Measurements from ENCODE around the gene IL1RAPL1. TPM values are rescaled to one million over a fixed set of nuclear protein-coding genes. Genes with fewer than 3 reads are reported as not detected.

IL1RAPL1 gene
- total and polyA plus RNA-seq, 2 experiments from 2014 or later = 0.18 to 0.49 TPM

- no peaks in the 10 kb centered on the region for H3K36me3 ChIP-seq (ENCODE audit: insufficient read depth)
- no peaks in the 10 kb centered on the region for H3K9me2 ChIP-seq (ENCODE audit: insufficient read depth)
- ATAC-seq = no peak
- Mint-ChIP-seq H3K4me1 (peaks cover 24% of the 10 kb centered on the region; the same call in 2 of the 3 replicates), H3K9me3 (no peaks in the 10 kb centered on the region), H3K27ac (no peak overlapping the region), H3K27me3 (ENCODE audit: insufficient read depth, low read depth, poor library complexity) (no peaks in the 10 kb centered on the region), H3K36me3 (ENCODE audit: low read depth) (no peaks in the 10 kb centered on the region), H3K4me3 (no peak overlapping the region)
- H3K4me3 ChIP-seq = no peak overlapping the region
- H3K79me2 ChIP-seq (replicated peaks; ENCODE audit: insufficient read depth) = no peaks in the 10 kb centered on the region
- H3K27ac ChIP-seq (ENCODE audit: low read depth) = no peak overlapping the region
- peaks cover 35% of the 10 kb centered on the region for H3K4me1 ChIP-seq (ENCODE audit: insufficient read depth)
- H2AFZ ChIP-seq = no peak overlapping the region
- H3K27me3 ChIP-seq (ENCODE audit: insufficient read depth) = no peaks in the 10 kb centered on the region
- no peak overlapping the region for H3K4me2 ChIP-seq
- H3F3A ChIP-seq (replicated peaks; ENCODE audit: low read depth) = no peaks in the 10 kb centered on the region
- no peak for DNase-seq (ENCODE audit: low spot score)
- TF ChIP-seq CTCF (conservative IDR thresholded peaks at IDR 0.05; ENCODE audit: low read depth in 2 of 2) = no peak
- no peak for TF ChIP-seq EZH2 (IDR thresholded peaks at IDR 0.05; ENCODE audit: low read depth, unreplicated experiment)
- no peak for TF ChIP-seq ZNF331 (CRISPR knock-in tag; IDR thresholded peaks at IDR 0.05; ENCODE audit: low read depth)
- no peaks in the 10 kb centered on the region for H4K20me1 ChIP-seq (replicated peaks; ENCODE audit: insufficient read depth)
Observed at GRCh38 chrX:28584025-28584424, 3.2 kb upstream of the IL1RAPL1 start.

- Histone ChIP-seq H3K4me1 (ENCODE audit: insufficient read depth) (peaks cover 35% of the 10 kb centered on the region), H3K36me3 (ENCODE audit: insufficient read depth) (no peaks in the 10 kb centered on the region), H4K20me1 (replicated peaks; ENCODE audit: insufficient read depth) (no peaks in the 10 kb centered on the region), H3K27me3 (ENCODE audit: insufficient read depth) (no peaks in the 10 kb centered on the region), H3K4me2 (peak overlapping the region; percentile 82), H3K79me2 (replicated peaks; ENCODE audit: insufficient read depth) (no peaks in the 10 kb centered on the region), H3K4me3 (peak overlapping the region; percentile 64), H3K27ac (ENCODE audit: low read depth) (no peak overlapping the region), H2AFZ (peak overlapping the region; percentile 39), H3K9me2 (ENCODE audit: insufficient read depth) (no peaks in the 10 kb centered on the region), H3F3A (replicated peaks; ENCODE audit: low read depth) (no peaks in the 10 kb centered on the region)
- ATAC-seq (peak; percentile 50), DNase-seq (ENCODE audit: low spot score) (no peak)
- H3K27ac Mint-ChIP-seq = no peak overlapping the region
- no peaks in the 10 kb centered on the region for H3K27me3 Mint-ChIP-seq (ENCODE audit: insufficient read depth, low read depth, poor library complexity)
- no peaks in the 10 kb centered on the region for H3K36me3 Mint-ChIP-seq (ENCODE audit: low read depth)
- TF ChIP-seq ETS1 (IDR thresholded peaks at IDR 0.05) = no peak
- TF ChIP-seq ZNF331 (CRISPR knock-in tag; IDR thresholded peaks at IDR 0.05; ENCODE audit: low read depth) = no peak
- TF ChIP-seq POLR2AphosphoS5 (IDR thresholded peaks at IDR 0.05; ENCODE audit: low read depth) = no peak
- no peak for TF ChIP-seq EZH2phosphoT487 (IDR thresholded peaks at IDR 0.05; ENCODE audit: unreplicated experiment)
- no peak for TF ChIP-seq JUNB (IDR thresholded peaks at IDR 0.05; ENCODE audit: unreplicated experiment)
- no peak for TF ChIP-seq REST (IDR thresholded peaks at IDR 0.05; ENCODE audit: unreplicated experiment)
- no peak for TF ChIP-seq ZNF114 (CRISPR knock-in tag; IDR thresholded peaks at IDR 0.05)
- no peak overlapping the region for H3K4me3 Mint-ChIP-seq
- no peaks in the 10 kb centered on the region for H3K9me3 Mint-ChIP-seq
- peaks cover 24% of the 10 kb centered on the region; the same call in 2 of the 3 replicates for H3K4me1 Mint-ChIP-seq
Observed at GRCh38 chrX:28585767-28586166, 1.5 kb upstream of the IL1RAPL1 start.

All from GM23338 (cell line).